K562 (cell line): Measurements from ENCODE around the gene CCT5. TPM values are rescaled to one million over a fixed set of nuclear protein-coding genes. Genes with fewer than 3 reads are reported as not detected.
A peak's percentile ranks its signal among the peaks of the same experiment; 100 is the strongest.

ENCODE experiments used
- ATF3 ChIP-seq, 2 experiments: fragments of 450-650 bp in 1 of 2; sonication (generic) in 1 of 2; formaldehyde crosslinking in 1 of 2; IDR thresholded peaks in 1 of 2; conservative IDR thresholded peaks in 1 of 2; 2 replicates each; pipeline versions ENCODE4 v1.6.1 to v1.8.1; 2016 to 2023; ENCODE audit warnings: mild to moderate bottlenecking in 2 of 2, moderate library complexity in 2 of 2, inconsistent platforms in 1 of 2, missing genetic modification reagents in 1 of 2
- CBX5 ChIP-seq: IDR thresholded peaks from 2 replicates; pipeline ENCODE4 v1.6.1; 2014; ENCODE audit warnings: low read depth, borderline replicate concordance
- CC2D1A ChIP-seq: fragments of 450-650 bp; IDR thresholded peaks from 2 replicates; pipeline ENCODE4 v1.6.1; 2017; ENCODE audit warnings: mild to moderate bottlenecking
- FOS ChIP-seq: IDR thresholded peaks from 3 replicates; pipeline ENCODE4 v1.6.1; 2011; ENCODE audit not compliant: insufficient read length; ENCODE audit errors: extremely low read depth
- FOXJ2 ChIP-seq: fragments of 200-800 bp; sonication (Bioruptor generic); IDR thresholded peaks from 2 replicates; pipeline ENCODE4 v1.6.1; 2016; ENCODE audit warnings: missing genetic modification characterization, missing compliant biosample characterization
- HNRNPL ChIP-seq: fragments of 200-400 bp; formaldehyde crosslinking; IDR thresholded peaks from 2 replicates; pipeline ENCODE4 v1.6.1; 2017; ENCODE audit warnings: low read depth, mild to moderate bottlenecking, low read length
- RBFOX2 ChIP-seq: fragments of 200-400 bp; formaldehyde crosslinking; IDR thresholded peaks from 2 replicates; pipeline ENCODE4 v1.6.1; 2017; ENCODE audit warnings: low read depth, mild to moderate bottlenecking, low read length, moderate library complexity
- RBM25 ChIP-seq: fragments of 200-400 bp; formaldehyde crosslinking; IDR thresholded peaks from 2 replicates; pipeline ENCODE4 v1.6.1; 2018; ENCODE audit warnings: low read length, low read depth, moderate library complexity; ENCODE audit not compliant: severe bottlenecking
- RUNX1 ChIP-seq: sonication (generic); IDR thresholded peaks from 2 replicates; pipeline ENCODE4 v1.6.1; 2016; ENCODE audit warnings: antibody characterized with exemption, low read depth
- SMAD3 ChIP-seq: fragments of 450-650 bp; formaldehyde crosslinking; conservative IDR thresholded peaks from 2 replicates; pipeline ENCODE4 v1.4.0; 2020; ENCODE audit warnings: mild to moderate bottlenecking
- SRSF7 ChIP-seq: fragments of 200-400 bp; formaldehyde crosslinking; optimal IDR thresholded peaks from 2 replicates; pipeline ENCODE3; 2017; ENCODE audit warnings: mild to moderate bottlenecking, low read depth, low read length
- STAG1 ChIP-seq: sonication (generic); formaldehyde crosslinking; IDR thresholded peaks from 2 replicates; pipeline ENCODE4 v1.5.0; 2020; ENCODE audit warnings: missing genetic modification reagents, borderline replicate concordance
- TCF7 ChIP-seq: sonication (generic); IDR thresholded peaks from 2 replicates; pipeline ENCODE4 v1.6.1; 2016; ENCODE audit warnings: antibody characterized with exemption, borderline replicate concordance
- TEAD4 ChIP-seq, 2 experiments: sonication (generic) in 1 of 2; formaldehyde crosslinking in 1 of 2; IDR thresholded peaks; 2 replicates each; pipeline versions ENCODE4 v1.6.1 to v1.8.0; 2012 to 2022; ENCODE audit warnings: borderline replicate concordance in 1 of 2, inconsistent platforms in 1 of 2, low read length in 1 of 2, mild to moderate bottlenecking in 1 of 2, missing genetic modification reagents in 1 of 2
- ZKSCAN1 ChIP-seq: fragments of 150-350 bp; IDR thresholded peaks from 2 replicates; pipeline ENCODE4 v1.6.1; 2016; ENCODE audit warnings: low read depth, low read length
- ZNF121 ChIP-seq: sonication (generic); formaldehyde crosslinking; conservative IDR thresholded peaks from 2 replicates; pipeline ENCODE4 v1.8.0; 2022; ENCODE audit warnings: missing genetic modification reagents
- ZNF217 ChIP-seq: sonication (generic); formaldehyde crosslinking; IDR thresholded peaks from 2 replicates; pipeline ENCODE4 v1.8.0; 2022; ENCODE audit warnings: mild to moderate bottlenecking, missing genetic modification reagents
- ZNF263 ChIP-seq: sonication (generic); formaldehyde crosslinking; IDR thresholded peaks from 2 replicates; pipeline ENCODE4 v1.8.0; 2022; ENCODE audit warnings: mild to moderate bottlenecking, missing genetic modification reagents, borderline replicate concordance
- ZNF444 ChIP-seq: fragments of 250-450 bp; sonication (Bioruptor Pico); IDR thresholded peaks from 2 replicates; pipeline ENCODE4 v1.4.0; 2020; ENCODE audit warnings: mild to moderate bottlenecking, moderate library complexity
- ZNF57 ChIP-seq: fragments of 450-650 bp; formaldehyde crosslinking; IDR thresholded peaks from 2 replicates; pipeline ENCODE4 v1.4.0; 2020; ENCODE audit warnings: mild to moderate bottlenecking, moderate library complexity
- ZZZ3 ChIP-seq: fragments of 450-650 bp; IDR thresholded peaks from 2 replicates; pipeline ENCODE4 v1.6.1; 2016; ENCODE audit warnings: antibody characterized with exemption, mild to moderate bottlenecking, moderate library complexity
- polyA plus RNA-seq, 8 experiments: library from polyadenylated mRNA; depleted of rRNA in 4 of 8; stranded (reverse) in 5 of 8; unstranded in 3 of 8; fragments of >200 nt; fragmentation: Nextera tagmentation in 2 of 8; fragmentation: Illumina TruSeq in 1 of 8; extraction: Ambion mirVana in 2 of 8; extraction: Trizol in 1 of 8; gene quantifications; 2 replicates each; pipeline versions ENCODE4 v1.2.1 to v1.2.3, GENCODE V29; 2011 to 2014; ENCODE audit warnings: inconsistent platforms in 1 of 8, missing spikeins in 1 of 8
- total RNA-seq, 7 experiments: library from RNA; depleted of rRNA in 6 of 7; stranded (reverse); fragments of >200 nt in 6 of 7; fragmentation: Illumina TruSeq in 2 of 7; extraction: Trizol in 2 of 7; gene quantifications; 2 replicates each; pipeline versions ENCODE4 v1.2.1 to v1.2.3, GENCODE V29; 2011 to 2021; ENCODE audit warnings: low replicate concordance in 1 of 7
- TF ChIP-seq, protein P1 (sequence below): fragments of 250-450 bp; sonication (Bioruptor Pico); IDR thresholded peaks from 2 replicates; pipeline ENCODE4 v1.4.0; 2020; ENCODE audit warnings: mild to moderate bottlenecking, moderate library complexity
- TF ChIP-seq, protein P2 (sequence below): fragments of 450-650 bp; formaldehyde crosslinking; IDR thresholded peaks from 2 replicates; pipeline ENCODE4 v1.4.0; 2022; ENCODE audit warnings: missing genetic modification characterization

The CCT5 gene
- total and polyA plus RNA-seq, 9 of the 15 experiments (the other 6 are each of a cell fraction or from before 2014, with no cell fraction given): 782 to 1,606 (median 1,153) TPM

- TF ChIP-seq RUNX1 (peak; percentile 80; the same call in 1 of the 2 replicates), RBFOX2 (no peak), ZNF444 (CRISPR knock-in tag) (peak; percentile 71; the same call in 1 of the 2 replicates), ATF3 (IDR thresholded peaks at IDR 0.05) (no peak), ATF3 (CRISPR knock-in tag; conservative IDR thresholded peaks at IDR 0.05) (peak; percentile 44; the same call in 1 of the 2 replicates), SRSF7 (no peak), SMAD3 (CRISPR knock-in tag) (0 out of 2 replicates have a peak, but pooled peaks have one; percentile 71), RBM25 (no peak), ZKSCAN1 (peak; percentile 44; the same call in 1 of the 2 replicates), STAG1 (peak; percentile 61; the same call in 1 of the 2 replicates), ZNF263 (no peak), CBX5 (peak; percentile 31; the same call in 1 of the 2 replicates), TCF7 (0 out of 2 replicates have a peak, but pooled peaks have one; percentile 31), FOS (no peak), ZZZ3 (no peak; the same call in 1 of the 2 replicates), ZNF217 (no peak), CC2D1A (peak; percentile 80), ZNF57 (CRISPR knock-in tag) (no peak), TEAD4 (IDR thresholded peaks at IDR 0.05; ENCODE audit: low read length) (0 out of 2 replicates have a peak, but pooled peaks have one; percentile 41), TEAD4 (CRISPR knock-in tag; IDR thresholded peaks at IDR 0.05; ENCODE audit: borderline replicate concordance) (no peak), ZNF121 (CRISPR knock-in tag) (no peak), FOXJ2 (tag) (no peak), HNRNPL (no peak)
- TF ChIP-seq, protein P1, sequence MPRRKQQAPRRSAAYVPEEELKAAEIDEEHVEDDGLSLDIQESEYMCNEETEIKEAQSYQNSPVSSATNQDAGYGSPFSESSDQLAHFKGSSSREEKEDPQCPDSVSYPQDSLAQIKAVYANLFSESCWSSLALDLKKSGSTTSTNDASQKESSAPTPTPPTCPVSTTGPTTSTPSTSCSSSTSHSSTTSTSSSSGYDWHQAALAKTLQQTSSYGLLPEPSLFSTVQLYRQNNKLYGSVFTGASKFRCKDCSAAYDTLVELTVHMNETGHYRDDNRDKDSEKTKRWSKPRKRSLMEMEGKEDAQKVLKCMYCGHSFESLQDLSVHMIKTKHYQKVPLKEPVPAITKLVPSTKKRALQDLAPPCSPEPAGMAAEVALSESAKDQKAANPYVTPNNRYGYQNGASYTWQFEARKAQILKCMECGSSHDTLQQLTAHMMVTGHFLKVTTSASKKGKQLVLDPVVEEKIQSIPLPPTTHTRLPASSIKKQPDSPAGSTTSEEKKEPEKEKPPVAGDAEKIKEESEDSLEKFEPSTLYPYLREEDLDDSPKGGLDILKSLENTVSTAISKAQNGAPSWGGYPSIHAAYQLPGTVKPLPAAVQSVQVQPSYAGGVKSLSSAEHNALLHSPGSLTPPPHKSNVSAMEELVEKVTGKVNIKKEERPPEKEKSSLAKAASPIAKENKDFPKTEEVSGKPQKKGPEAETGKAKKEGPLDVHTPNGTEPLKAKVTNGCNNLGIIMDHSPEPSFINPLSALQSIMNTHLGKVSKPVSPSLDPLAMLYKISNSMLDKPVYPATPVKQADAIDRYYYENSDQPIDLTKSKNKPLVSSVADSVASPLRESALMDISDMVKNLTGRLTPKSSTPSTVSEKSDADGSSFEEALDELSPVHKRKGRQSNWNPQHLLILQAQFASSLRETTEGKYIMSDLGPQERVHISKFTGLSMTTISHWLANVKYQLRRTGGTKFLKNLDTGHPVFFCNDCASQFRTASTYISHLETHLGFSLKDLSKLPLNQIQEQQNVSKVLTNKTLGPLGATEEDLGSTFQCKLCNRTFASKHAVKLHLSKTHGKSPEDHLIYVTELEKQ: no peak
- TF ChIP-seq, protein P2, sequence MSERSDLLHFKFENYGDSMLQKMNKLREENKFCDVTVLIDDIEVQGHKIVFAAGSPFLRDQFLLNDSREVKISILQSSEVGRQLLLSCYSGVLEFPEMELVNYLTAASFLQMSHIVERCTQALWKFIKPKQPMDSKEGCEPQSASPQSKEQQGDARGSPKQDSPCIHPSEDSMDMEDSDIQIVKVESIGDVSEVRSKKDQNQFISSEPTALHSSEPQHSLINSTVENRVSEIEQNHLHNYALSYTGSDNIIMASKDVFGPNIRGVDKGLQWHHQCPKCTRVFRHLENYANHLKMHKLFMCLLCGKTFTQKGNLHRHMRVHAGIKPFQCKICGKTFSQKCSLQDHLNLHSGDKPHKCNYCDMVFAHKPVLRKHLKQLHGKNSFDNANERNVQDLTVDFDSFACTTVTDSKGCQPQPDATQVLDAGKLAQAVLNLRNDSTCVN (CRISPR knock-in tag): peak; percentile 75; the same call in 1 of the 2 replicates
Observed at GRCh38 chr5:10283927-10284635, 34.0 kb downstream of the CCT5 start (continued).
